ENCODE measurements around the gene LYPLA2. TPM values are rescaled to one million over a fixed set of nuclear protein-coding genes. Genes with fewer than 3 reads are reported as not detected.
A peak's percentile ranks its signal among the peaks of the same experiment; 100 is the strongest.
"Not testable (repeated sequence)": the region's sequence is repeated elsewhere in the genome, so short reads cannot be mapped to it uniquely, and the experiment has no call there.

The LYPLA2 gene
- total RNA-seq, 1 experiment from 2014 or later, result 66.8 TPM

DNA sequence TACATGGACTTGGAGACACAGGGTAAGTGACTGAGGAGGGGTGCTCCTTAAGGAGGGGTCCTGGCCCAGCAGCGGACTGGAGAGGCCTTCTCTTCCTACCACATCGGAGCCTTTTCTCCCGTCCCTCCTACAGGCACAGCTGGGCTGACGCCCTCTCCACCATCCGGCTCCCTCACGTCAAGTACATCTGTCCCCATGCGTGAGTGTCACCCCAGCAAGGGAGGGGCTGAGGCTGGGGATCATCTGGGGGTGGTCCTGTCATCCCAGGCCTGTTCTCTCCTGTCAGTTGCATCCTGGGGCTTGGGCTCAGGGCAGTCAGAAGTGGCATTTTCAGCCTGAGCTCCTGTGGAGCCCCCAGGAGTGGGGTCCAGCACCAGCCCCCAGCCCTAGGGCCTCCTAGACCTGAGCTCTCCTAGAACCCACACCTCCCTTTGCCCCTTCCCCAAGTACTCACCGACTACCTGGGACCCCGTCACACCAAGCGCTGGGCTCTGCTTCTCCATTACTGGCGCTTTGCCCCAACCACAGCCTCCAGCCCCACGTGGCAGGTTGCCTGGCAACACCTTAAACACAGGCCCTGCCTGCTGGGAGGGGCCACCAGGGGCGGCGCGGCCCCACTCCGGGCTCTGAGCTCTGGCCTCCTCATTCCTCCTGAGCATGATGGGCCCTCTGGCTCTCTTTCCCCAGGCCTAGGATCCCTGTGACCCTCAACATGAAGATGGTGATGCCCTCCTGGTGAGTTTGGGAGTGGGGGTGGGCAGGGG is 2.3 kb downstream of the LYPLA2 start:
- Histone ChIP-seq H3K4me3 (no peak overlapping the region), H3K36me3 (peaks cover 7% of the 10 kb centered on the region; the same call in 1 of the 2 replicates), H3K27ac (no peak overlapping the region), H3K9me3 (replicated peaks) (no peaks in the 10 kb centered on the region), H3K4me1 (peaks cover 9% of the 10 kb centered on the region; the same call in 1 of the 2 replicates), H3K27me3 (no peaks in the 10 kb centered on the region)
- no peak for DNase-seq

DNA sequence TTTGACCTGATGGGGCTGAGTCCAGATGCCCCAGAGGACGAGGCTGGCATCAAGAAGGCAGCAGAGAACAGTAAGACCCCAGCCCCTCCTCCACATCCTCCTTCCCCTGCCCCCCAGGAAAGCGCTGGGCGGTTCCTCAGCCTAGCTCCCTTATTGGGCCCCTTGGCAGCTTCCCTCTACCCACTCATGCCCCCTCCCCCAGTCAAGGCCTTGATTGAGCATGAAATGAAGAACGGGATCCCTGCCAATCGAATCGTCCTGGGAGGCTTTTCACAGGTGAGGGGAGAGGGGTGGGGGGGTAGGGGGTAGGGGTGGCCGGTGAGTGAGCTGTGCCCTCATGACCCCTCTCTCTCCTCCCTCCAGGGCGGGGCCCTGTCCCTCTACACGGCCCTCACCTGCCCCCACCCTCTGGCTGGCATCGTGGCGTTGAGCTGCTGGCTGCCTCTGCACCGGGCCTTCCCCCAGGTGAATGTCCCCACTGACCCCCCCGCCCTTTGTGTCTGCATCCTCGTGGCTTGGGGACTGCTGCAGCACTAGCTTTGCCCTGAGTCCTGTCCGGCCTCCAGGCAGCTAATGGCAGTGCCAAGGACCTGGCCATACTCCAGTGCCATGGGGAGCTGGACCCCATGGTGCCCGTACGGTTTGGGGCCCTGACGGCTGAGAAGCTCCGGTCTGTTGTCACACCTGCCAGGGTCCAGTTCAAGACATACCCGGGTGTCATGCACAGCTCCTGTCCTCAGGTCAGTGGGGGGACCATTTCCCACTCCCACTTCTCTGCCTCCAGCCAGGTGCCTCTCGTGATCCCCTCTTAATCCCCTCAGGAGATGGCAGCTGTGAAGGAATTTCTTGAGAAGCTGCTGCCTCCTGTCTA is 3.2 kb downstream of the LYPLA2 start:
- H3K27ac ChIP-seq, result no peak overlapping the region
- peaks cover 7% of the 10 kb centered on the region; the same call in 1 of the 2 replicates for H3K36me3 ChIP-seq
- no peak overlapping the region for H3K4me3 ChIP-seq
- H3K27me3 ChIP-seq, result no peaks in the 10 kb centered on the region
- H3K4me1 ChIP-seq, result peaks cover 10% of the 10 kb centered on the region
- no peak for DNase-seq
- no peaks in the 10 kb centered on the region for H3K9me3 ChIP-seq (replicated peaks)

DNA sequence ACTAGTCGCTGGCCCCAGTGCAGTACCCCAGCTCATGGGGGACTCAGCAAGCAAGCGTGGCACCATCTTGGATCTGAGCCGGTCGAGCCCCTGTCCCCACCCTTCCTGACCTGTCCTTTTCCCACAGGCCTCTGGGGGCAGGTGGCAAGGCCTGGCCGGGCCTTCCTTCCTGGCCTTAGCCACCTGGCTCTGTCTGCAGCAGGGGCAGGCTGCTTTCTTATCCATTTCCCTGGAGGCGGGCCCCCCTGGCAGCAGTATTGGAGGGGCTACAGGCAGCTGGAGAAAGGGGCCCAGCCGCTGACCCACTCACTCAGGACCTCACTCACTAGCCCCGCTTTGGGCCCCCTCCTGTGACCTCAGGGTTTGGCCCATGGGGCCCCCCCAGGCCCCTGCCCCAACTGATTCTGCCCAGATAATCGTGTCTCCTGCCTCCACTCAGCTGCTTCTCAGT is 3.8 kb downstream of the LYPLA2 start:
- H3K4me3 ChIP-seq; H3K27me3 ChIP-seq; H3K9me3 ChIP-seq (replicated peaks); DNase-seq; H3K36me3 ChIP-seq; H3K27ac ChIP-seq: not testable (repeated sequence)
- peaks cover 11% of the 10 kb centered on the region for H3K4me1 ChIP-seq

DNA sequence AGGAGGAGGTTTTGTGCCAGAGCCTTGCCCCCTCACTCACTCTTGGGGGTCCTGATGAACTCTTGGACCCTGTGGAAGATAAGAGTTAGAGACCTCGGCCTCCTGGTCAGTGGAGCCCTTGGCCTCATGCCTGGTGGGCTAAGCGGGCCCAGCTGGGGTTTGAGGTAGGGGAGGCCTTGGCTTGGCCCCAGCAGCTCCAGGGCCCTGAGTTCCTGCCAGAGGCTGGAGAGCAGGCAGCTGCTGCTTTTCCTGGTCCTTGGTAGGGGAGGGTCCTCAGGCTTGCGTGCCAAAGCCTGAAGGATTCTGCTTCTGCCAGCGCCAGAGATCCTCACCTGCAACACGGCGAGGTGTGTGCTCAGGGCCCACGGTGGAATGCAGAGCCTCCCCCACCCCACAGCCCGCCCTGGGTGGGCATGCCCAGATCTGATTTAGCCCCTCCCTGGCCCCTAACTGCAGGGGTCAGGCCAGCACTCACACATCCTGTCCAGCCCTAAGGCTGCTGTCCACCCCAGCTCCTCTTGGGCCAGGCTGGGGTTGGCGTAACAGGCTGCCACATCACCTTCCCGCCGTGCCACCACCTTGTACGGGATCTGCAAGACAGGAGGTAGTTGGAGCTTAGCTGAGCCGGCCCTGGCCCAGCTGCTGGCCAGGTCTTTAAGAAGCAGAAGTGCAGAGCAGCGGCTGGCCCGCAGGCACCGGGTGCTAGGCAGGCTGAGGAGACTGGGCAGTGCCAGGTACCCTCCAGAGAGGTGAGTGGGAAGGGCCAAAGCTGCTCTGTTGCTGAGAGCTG is 4.9 kb downstream of the LYPLA2 start:
- H3K27ac ChIP-seq, result no peak overlapping the region
- H3K4me1 ChIP-seq, result peaks cover 8% of the 10 kb centered on the region
- H3K36me3 ChIP-seq, result peaks cover 7% of the 10 kb centered on the region; the same call in 1 of the 2 replicates
- H3K27me3 ChIP-seq, result no peaks in the 10 kb centered on the region
- no peaks in the 10 kb centered on the region for H3K9me3 ChIP-seq (replicated peaks)
- H3K4me3 ChIP-seq, result no peak overlapping the region
- DNase-seq, result no peak

DNA sequence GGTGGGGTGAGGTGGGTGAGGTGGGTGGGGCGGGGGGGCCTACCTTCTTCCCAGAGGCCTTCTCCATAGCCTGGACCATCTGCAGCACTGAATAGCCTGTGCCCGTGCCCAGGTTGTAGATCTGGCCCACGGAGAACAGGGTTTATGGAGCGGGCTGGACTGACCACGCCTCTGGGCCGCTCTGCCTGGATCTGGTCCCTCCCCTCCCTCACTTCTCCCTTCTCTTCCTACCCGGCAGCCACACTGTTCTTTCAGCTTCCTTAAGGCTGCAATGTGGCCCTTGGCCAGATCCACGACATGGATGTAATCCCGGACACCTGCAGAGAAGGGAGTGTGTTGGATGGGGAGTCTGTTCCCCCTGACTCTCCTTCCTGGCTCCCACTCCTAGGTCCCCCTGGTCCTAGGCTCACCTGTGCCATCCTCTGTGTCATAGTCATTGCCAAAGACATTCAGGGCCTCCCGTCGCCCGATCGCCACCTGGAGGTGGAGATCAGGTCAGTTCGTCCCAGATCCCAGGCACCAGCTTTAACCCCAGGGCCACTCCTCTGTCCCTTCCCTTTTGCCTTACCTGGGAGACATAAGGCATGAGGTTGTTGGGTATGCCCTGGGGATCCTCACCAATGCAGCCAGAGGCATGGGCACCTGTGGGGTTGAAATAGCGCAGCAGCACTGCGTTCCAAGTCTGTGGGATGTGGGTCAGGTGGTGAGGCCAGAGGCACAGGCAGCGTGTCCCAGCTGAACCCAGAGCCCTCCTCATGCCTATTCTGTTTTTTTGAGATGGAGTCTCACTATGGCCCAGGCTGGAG is 5.7 kb downstream of the LYPLA2 start:
- no peaks in the 10 kb centered on the region; the same call in 1 of the 2 replicates for H3K27me3 ChIP-seq
- no peak overlapping the region for H3K4me3 ChIP-seq
- H3K36me3 ChIP-seq, result peaks cover 7% of the 10 kb centered on the region; the same call in 1 of the 2 replicates
- H3K4me1 ChIP-seq, result peaks cover 8% of the 10 kb centered on the region
- no peaks in the 10 kb centered on the region for H3K9me3 ChIP-seq (replicated peaks)
- DNase-seq, result no peak
- H3K27ac ChIP-seq, result no peak overlapping the region

DNA sequence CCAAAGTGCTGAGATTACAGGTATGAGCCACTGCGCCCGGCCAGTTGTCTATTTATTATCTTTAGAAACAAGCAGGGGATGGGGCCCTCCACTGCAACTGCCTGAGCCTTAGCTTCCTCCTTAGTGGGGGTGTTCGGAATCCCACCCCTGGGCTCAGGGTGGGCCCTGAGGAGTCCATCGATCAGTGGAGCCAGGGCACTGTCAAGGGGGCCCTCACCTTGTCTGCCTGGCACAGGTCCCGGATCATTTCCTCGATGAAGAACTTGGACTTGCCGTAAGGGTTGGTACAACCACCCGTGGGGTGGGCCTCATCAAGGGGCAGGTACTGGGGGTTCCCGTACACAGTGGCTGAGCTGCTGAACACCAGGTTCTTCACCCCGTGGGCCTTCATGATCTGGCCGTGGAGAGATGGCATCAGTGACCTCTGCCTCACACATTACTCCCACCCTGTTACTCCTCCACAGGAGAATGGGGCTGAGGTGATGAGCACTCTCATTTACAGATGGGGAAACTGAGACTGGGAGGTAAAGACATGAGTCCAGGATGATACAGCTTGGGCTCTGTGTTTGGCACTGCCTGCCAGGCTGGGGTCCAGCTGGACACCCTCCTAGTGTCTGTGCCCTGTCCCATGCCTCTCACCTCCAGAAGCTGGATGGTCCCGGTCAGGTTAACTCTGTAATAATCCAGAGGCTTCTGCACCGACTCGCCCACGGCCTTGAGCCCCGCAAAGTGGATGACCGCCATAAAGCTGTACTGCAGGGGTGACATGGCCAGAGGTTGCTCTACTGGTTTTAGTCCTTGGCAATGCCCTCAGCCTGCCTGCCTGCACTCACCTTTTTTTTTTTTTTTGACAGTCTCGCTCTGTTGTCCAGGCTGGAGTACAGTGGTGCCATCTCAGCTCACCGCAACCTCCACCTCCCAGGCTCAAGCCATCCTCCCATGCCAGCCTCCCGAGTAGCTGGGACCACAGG is 6.8 kb downstream of the LYPLA2 start:
- Histone ChIP-seq H3K9me3 (replicated peaks) (no peaks in the 10 kb centered on the region), H3K4me1 (peaks cover 8% of the 10 kb centered on the region), H3K27me3 (no peaks in the 10 kb centered on the region; the same call in 1 of the 2 replicates), H3K36me3 (peaks cover 7% of the 10 kb centered on the region; the same call in 1 of the 2 replicates), H3K4me3 (no peak overlapping the region), H3K27ac (no peak overlapping the region)
- no peak for DNase-seq

DNA sequence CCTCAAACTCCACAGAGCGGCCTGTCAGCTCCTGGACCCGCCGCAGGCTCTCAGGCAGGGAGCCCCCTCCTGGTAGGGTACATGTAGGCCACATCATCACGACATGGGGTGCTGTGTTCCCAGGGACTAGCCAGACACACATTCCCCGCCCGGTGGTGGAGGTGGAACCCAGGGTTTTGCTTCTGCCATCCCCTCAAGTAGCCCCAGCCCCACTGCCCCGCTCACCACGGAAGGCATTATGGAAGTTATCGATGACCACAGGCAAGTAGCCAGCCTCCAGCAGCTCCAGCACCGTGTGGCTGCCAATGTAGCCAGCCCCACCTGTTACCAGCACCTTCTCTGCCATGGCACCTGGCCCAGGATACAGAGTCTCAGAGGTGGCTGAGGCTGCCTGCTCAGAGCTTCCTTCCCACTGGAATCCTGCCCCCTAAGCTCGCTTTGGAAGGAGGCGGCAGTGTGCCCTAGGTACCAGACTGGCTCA is 7.8 kb downstream of the LYPLA2 start:
- Histone ChIP-seq H3K27ac (no peak overlapping the region), H3K4me1 (peaks cover 8% of the 10 kb centered on the region), H3K27me3 (no peaks in the 10 kb centered on the region; the same call in 1 of the 2 replicates), H3K4me3 (no peak overlapping the region), H3K36me3 (peaks cover 7% of the 10 kb centered on the region; the same call in 1 of the 2 replicates), H3K9me3 (replicated peaks) (no peaks in the 10 kb centered on the region)
- DNase-seq, result no peak

DNA sequence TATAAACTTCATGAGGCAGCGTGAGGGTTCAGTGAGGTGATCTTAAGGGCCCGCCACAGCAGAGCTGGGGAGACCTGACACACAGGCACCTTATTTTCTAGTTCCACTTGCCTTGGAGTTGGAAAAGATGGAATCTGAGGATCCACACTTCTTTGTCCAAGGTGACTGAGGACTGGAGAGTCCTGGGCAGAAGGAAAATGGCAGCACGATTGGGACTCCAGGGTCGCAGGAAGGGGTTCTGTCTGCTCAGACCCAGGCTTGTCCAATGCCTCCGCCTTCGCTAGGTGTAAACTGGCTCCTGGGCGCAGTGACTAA is 8.3 kb downstream of the LYPLA2 start:
- no peaks in the 10 kb centered on the region for H3K9me3 ChIP-seq (replicated peaks)
- H3K4me1 ChIP-seq, result peaks cover 8% of the 10 kb centered on the region
- peak overlapping the region; percentile 16; the same call in 1 of the 2 replicates for H3K27ac ChIP-seq
- H3K36me3 ChIP-seq, result peaks cover 7% of the 10 kb centered on the region; the same call in 1 of the 2 replicates
- DNase-seq, result no peak
- peak overlapping the region; percentile 70 for H3K4me3 ChIP-seq
- no peaks in the 10 kb centered on the region; the same call in 1 of the 2 replicates for H3K27me3 ChIP-seq

DNA sequence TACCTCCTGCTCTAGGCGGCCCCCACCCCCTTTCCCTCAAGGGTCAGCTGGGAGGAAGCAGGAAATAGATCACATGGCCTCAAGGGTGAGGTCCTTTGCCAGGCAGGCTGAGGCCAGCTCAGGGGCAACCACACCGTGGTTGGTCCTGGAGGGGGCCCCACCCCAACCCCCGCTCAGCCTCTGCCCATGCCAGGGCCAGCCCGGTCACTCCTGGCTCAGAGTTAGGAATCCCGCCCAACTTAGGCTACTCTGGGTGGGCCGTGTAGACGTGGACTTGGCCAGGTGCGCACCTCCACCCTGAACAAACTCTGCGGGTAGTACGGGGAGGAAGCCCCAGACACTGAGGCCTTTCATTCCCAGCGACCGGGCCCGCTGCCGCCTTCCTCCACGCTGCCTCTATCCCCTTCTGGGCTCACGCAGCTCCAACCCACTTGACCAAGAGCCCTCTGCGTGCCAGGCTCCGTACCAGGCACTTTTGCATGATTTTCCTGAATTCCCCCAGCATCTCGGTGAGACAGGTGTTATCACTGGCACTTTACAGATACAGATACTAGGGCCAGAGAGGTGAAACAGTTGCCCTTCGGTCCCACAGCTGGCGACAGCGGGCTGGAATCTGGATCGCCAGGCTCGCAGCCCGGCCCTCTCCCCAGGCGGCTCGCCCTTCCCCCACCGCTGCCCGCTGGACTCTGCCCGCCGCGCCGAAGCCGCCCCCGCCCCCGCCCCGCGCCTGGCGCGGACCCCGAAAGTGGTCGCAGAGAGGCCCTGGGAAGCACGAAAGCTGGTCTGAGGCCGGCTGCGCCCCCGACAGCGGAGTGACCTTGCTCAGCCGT is 8.8 kb downstream of the LYPLA2 start:
- Histone ChIP-seq H3K4me3 (peak overlapping the region; percentile 70), H3K9me3 (replicated peaks) (no peaks in the 10 kb centered on the region), H3K27me3 (no peaks in the 10 kb centered on the region; the same call in 1 of the 2 replicates), H3K4me1 (peaks cover 8% of the 10 kb centered on the region), H3K36me3 (peaks cover 7% of the 10 kb centered on the region; the same call in 1 of the 2 replicates), H3K27ac (peak overlapping the region; percentile 16)
- peak; percentile 38 to 41 for DNase-seq

DNA sequence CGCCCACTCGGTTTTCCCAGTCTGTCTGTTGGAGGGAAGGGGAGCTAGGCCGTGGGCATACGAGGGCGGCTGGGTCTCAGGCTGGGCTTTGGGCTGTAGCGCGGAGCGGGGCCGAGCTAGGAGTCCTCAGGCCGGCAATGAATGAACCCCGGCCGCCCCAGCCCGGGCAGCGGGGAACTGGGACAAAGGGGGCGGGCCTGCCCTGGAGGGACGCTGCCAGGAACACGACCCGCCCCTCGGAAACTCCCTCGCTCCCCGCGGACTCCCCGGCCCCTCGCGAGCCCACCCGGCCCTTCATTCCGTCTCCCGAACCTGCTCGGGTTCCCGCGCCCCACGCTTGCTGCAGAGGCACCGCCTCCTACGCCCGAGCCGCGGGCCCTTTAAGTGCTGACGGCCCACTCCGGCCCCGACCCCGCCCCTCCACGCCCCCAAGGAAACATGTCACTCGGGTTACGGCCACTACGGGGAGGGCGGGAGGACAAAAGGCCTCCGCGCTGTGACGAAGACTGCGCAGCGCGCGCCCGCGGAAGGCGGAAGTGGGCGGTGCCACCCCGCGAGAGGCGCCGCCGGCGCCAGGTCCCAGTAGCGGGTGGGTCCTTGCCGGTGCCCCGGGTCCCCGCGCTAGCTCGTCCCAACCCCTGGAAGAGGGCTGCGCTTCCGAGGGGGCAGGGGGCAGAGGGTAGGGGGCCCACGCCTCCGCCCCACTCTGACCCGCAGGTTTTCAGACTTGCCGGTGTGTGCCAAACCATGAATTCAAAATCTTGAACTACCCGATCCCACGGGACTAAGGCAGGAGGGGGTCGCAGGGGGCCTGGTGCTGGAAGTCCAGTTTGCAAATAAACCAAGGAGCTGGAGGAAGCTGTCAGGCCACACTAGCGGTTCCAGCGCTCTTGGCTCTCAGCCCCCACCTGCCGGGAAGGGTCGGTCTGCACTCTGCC is 9.7 kb downstream of the LYPLA2 start, which contains the start of gene GALE:
Gene GALE, minus strand, starts transcription at position 355 of the 938 bp plus-strand sequence. CDS start 1,747 bp downstream, outside the sequence.
- peak within 1 kb of the TSS; percentile 70 for H3K4me3 ChIP-seq
- H3K27ac ChIP-seq, result peak within 1 kb of the TSS; percentile 16
- H3K9me3 ChIP-seq (replicated peaks), result no peaks in the 10 kb centered on the region
- H3K36me3 ChIP-seq, result peaks cover 7% of the 10 kb centered on the region; the same call in 1 of the 2 replicates
- no peaks in the 10 kb centered on the region; the same call in 1 of the 2 replicates for H3K27me3 ChIP-seq
- peaks cover 8% of the 10 kb centered on the region for H3K4me1 ChIP-seq
- peak; percentile 97 to 98 for DNase-seq

DNA sequence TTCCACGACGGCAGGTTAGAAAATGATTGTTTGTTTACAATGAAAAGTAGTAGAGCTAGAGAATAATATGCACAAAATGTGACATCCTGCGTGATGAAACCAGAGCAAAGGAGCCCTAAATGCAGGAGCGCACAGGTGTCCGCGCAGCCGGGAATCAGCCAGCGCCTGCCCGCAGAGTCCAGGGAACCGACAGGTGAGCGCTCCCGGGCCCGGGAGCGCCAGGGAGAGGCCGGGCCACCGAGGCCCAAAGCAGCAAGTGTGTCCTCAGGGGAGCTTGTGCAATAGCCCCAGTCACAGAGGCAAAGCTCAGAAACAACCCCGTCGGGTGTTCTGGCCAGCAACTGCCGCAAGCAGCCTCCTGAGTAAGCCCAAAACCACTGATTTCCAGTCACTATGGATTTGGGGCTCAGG is 10.4 kb downstream of the LYPLA2 start:
- Histone ChIP-seq H3K4me3 (peak overlapping the region; percentile 70), H3K9me3 (replicated peaks) (no peaks in the 10 kb centered on the region), H3K27ac (no peak overlapping the region), H3K36me3 (peaks cover 7% of the 10 kb centered on the region; the same call in 1 of the 2 replicates), H3K27me3 (no peaks in the 10 kb centered on the region; the same call in 1 of the 2 replicates), H3K4me1 (peaks cover 8% of the 10 kb centered on the region)
- no peak for DNase-seq
